ENCODE measurements around the gene LPP.

GRCh38 chr3:188435266-188435665 is 281.3 kb downstream of the LPP start:
- TF ChIP-seq, protein P1, sequence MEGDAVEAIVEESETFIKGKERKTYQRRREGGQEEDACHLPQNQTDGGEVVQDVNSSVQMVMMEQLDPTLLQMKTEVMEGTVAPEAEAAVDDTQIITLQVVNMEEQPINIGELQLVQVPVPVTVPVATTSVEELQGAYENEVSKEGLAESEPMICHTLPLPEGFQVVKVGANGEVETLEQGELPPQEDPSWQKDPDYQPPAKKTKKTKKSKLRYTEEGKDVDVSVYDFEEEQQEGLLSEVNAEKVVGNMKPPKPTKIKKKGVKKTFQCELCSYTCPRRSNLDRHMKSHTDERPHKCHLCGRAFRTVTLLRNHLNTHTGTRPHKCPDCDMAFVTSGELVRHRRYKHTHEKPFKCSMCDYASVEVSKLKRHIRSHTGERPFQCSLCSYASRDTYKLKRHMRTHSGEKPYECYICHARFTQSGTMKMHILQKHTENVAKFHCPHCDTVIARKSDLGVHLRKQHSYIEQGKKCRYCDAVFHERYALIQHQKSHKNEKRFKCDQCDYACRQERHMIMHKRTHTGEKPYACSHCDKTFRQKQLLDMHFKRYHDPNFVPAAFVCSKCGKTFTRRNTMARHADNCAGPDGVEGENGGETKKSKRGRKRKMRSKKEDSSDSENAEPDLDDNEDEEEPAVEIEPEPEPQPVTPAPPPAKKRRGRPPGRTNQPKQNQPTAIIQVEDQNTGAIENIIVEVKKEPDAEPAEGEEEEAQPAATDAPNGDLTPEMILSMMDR (IDR thresholded peaks at IDR 0.05), result no peak
- TF ChIP-seq POLR2A (IDR thresholded peaks at IDR 0.05), result no peak
